Muscle layer of colon (tissue), 2 donors: Measurements from ENCODE around the gene CRB1.

Experiments used
- H3K27ac ChIP-seq: one replicate; pipeline ENCODE4 v1.7.0; 2013; ENCODE audit warnings: low read depth, mild to moderate bottlenecking, low read length, moderate library complexity
- H3K27me3 ChIP-seq, 2 donors: one replicate each; pipeline ENCODE4 v1.7.0; 2013; ENCODE audit warnings: low read length in 2 of 2, mild to moderate bottlenecking in 2 of 2; ENCODE audit not compliant: insufficient read depth in 2 of 2, control insufficient read depth in 1 of 2
- H3K36me3 ChIP-seq: one replicate; pipeline ENCODE4 v1.7.0; 2013; ENCODE audit warnings: mild to moderate bottlenecking, low read length; ENCODE audit not compliant: insufficient read depth
- H3K4me1 ChIP-seq: one replicate; pipeline ENCODE4 v1.7.0; 2013; ENCODE audit warnings: mild to moderate bottlenecking, low read length; ENCODE audit not compliant: insufficient read depth
- H3K4me3 ChIP-seq, 2 donors: one replicate each; pipeline ENCODE4 v1.7.0; 2013; ENCODE audit warnings: low read length in 2 of 2, low read depth in 1 of 2, mild to moderate bottlenecking in 1 of 2, moderate library complexity in 1 of 2
- H3K9ac ChIP-seq: one replicate; pipeline ENCODE4 v1.7.0; 2013; ENCODE audit warnings: low read length
- H3K9me3 ChIP-seq: one replicate; pipeline ENCODE4 v1.7.0; 2013; ENCODE audit warnings: mild to moderate bottlenecking, low read length
- donor health status: abdominal sarcoma.
- donor health status: Adenocarcinoma of cecum.

Gene CRB1

DNA sequence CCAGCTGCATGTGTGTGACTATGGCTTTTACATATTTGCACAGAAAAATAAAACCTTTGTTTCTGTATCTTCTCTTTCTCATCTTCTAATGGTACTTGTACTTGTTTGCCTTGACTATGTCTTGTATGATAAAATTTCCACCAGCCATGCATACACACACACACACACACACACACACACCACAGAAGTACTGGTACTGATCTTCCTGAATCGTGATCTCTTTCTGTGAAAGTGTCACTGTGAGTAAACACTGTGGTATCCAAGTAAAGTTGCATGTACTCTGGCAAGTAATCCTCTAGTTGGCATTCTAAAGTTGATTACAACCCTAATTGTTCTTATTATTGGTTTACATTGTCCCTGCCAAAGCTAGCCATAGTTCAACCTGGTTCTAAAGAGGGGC is 176.7 kb downstream of the CRB1 start:
- no peak overlapping the region for H3K27ac ChIP-seq
- no peaks in the 10 kb centered on the region for H3K36me3 ChIP-seq
- H3K9ac ChIP-seq: no peak overlapping the region
- no peaks in the 10 kb centered on the region for H3K4me1 ChIP-seq
- no peaks in the 10 kb centered on the region for H3K27me3 ChIP-seq
- no peaks in the 10 kb centered on the region for H3K9me3 ChIP-seq
- H3K4me3 ChIP-seq: no peak overlapping the region

DNA sequence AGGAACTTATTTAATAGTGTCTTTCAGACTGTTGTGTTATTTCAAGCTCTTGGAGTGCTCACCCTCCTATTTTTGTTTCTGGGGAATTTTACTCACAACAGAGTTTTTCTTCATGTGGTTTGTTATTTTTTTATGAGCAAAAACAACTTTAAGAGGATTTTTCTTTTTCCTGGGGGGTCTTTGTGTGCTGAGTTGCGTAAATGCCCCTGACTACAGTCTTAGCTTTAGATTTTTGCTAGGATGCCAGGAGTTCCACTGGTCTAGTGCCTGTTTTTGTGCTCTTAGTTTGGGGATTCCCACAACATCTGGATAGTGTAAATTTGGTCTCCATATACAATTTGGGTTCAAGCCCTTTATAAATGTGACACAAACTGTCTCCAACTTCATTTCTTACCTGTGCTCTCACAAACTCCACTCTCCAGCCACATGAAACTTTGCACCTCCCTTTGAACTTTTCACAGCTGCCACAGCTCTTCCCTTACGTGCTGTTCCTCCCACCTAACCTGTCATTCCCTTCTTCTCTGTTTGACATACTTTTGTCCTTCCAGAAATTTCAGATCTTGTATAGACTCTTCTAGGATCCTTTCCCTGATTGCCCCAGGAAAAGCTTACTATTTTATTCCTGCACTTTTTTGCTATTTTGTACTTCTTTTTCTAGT is 180.2 kb downstream of the CRB1 start:
- Histone ChIP-seq H3K4me3 (no peak overlapping the region), H3K27me3 (no peaks in the 10 kb centered on the region), H3K9me3 (no peaks in the 10 kb centered on the region), H3K9ac (no peak overlapping the region), H3K4me1 (no peaks in the 10 kb centered on the region), H3K36me3 (no peaks in the 10 kb centered on the region), H3K27ac (no peak overlapping the region)

DNA sequence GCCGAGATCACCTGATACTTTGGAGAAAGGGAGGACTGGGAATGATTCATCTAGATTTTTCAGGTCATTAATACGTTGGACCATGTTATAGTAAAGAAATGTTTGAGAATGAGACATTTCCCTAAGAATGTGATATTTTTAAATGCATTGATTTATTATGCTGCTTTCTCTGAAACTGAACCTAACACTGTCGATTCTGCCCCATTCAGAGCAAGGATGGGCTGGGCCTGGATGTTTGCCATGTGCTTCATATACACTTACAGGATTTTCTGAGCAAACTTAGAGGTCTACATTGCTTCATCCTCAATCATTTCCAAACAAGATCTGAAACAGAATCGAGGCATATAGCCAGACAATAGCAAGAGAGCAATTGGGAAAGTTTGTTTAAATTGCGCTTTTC is 183.3 kb downstream of the CRB1 start:
- H3K36me3 ChIP-seq: no peaks in the 10 kb centered on the region
- H3K9me3 ChIP-seq: no peaks in the 10 kb centered on the region
- H3K27me3 ChIP-seq: no peaks in the 10 kb centered on the region
- no peak overlapping the region for H3K4me3 ChIP-seq
- H3K9ac ChIP-seq: no peak overlapping the region
- no peaks in the 10 kb centered on the region for H3K4me1 ChIP-seq
- no peak overlapping the region for H3K27ac ChIP-seq

DNA sequence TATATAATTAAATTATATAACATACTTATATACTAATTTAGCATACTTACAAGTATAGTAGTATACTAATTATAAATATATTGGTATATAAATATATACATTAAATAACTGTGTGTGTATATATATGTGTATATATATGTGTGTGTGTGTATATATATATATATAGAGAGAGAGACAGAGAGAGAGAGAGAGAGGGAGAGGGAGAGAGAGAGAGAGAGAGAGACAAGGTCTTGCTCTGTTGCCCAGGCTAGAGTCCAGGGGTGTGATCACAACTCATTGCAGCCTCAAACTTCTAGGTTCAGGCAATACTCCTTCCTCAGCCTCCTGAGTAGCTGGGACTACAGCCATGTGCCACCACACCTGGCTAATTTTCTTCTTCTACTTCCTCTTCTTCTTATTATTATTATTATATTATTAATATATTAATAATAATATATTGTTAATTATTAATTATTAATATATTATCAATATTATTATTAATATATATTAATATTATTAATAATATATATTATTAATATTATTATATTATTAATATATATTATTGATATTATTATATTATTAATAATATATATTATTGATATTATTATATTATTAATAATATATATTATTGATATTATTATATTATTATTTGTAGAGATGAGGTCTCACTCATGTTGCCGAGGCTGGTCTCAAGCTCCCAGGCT is 185.5 kb downstream of the CRB1 start:
- no peak overlapping the region for H3K9ac ChIP-seq
- H3K4me1 ChIP-seq: no peaks in the 10 kb centered on the region
- no peaks in the 10 kb centered on the region for H3K36me3 ChIP-seq
- H3K9me3 ChIP-seq: no peaks in the 10 kb centered on the region
- no peak overlapping the region for H3K4me3 ChIP-seq
- no peaks in the 10 kb centered on the region for H3K27me3 ChIP-seq
- no peak overlapping the region for H3K27ac ChIP-seq

DNA sequence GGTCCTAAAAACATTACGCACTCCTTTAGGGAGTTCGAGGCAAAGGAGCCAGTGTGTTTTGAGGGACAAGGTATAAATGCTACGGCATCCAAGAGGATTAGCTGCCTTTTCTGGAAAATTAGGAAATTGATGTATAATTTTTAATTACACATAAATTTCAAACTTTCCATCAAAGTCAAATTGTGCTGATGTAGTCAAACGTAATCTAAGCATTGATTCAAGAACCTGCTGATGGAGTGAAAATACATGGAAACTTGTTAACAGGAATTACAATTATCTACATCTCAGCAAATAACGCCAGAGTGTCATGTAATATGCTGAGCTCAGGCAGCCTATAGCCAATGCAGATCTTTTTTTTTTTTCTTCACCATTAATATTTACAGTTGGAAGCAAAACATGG is 194.5 kb downstream of the CRB1 start:
- Histone ChIP-seq H3K27ac (no peak overlapping the region), H3K9ac (no peak overlapping the region), H3K9me3 (no peaks in the 10 kb centered on the region), H3K4me3 (no peak overlapping the region), H3K4me1 (no peaks in the 10 kb centered on the region), H3K36me3 (no peaks in the 10 kb centered on the region), H3K27me3 (no peaks in the 10 kb centered on the region)

DNA sequence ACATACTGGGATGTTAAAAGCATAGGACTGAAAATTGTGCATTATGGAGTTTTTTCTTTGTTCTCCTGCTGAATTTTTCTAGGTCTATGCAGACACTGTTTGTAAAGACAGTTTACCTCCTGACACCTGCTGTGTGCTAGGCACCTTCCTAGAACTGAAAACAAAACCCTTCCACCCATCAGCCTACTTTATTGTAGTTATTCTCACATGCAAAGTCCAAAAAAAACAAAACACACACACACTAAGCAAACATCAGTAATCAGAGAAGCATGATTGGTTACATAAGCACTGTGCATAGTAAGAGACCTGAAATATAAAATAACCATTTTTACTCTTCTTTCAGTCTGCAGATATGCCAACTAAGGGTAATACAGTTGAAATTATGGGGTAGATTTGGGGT is 195.1 kb downstream of the CRB1 start:
- H3K9me3 ChIP-seq: no peaks in the 10 kb centered on the region
- H3K27ac ChIP-seq: no peak overlapping the region
- no peaks in the 10 kb centered on the region for H3K36me3 ChIP-seq
- H3K4me3 ChIP-seq: no peak overlapping the region
- no peak overlapping the region for H3K9ac ChIP-seq
- no peaks in the 10 kb centered on the region for H3K4me1 ChIP-seq
- no peaks in the 10 kb centered on the region for H3K27me3 ChIP-seq

DNA sequence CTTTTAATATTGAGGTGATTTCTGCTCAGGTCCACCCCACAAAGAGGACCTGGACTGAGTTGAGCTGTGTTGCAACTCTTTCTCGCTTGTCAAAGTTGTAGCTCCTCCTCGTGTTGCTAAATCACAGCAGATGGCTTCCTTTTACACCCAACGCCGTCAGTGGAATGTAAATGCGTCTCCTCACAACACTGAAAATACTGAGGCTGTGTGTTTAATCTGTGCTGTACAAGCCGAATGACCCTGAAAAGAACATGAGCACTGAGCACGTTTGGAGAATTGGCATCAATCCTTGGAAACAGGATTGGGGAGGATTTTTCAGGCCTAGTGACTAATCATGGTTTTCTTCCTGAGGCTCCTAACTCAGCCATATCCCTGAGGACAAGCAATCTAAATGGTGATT is 196.0 kb downstream of the CRB1 start:
- H3K9ac ChIP-seq: no peak overlapping the region
- H3K27ac ChIP-seq: no peak overlapping the region

DNA sequence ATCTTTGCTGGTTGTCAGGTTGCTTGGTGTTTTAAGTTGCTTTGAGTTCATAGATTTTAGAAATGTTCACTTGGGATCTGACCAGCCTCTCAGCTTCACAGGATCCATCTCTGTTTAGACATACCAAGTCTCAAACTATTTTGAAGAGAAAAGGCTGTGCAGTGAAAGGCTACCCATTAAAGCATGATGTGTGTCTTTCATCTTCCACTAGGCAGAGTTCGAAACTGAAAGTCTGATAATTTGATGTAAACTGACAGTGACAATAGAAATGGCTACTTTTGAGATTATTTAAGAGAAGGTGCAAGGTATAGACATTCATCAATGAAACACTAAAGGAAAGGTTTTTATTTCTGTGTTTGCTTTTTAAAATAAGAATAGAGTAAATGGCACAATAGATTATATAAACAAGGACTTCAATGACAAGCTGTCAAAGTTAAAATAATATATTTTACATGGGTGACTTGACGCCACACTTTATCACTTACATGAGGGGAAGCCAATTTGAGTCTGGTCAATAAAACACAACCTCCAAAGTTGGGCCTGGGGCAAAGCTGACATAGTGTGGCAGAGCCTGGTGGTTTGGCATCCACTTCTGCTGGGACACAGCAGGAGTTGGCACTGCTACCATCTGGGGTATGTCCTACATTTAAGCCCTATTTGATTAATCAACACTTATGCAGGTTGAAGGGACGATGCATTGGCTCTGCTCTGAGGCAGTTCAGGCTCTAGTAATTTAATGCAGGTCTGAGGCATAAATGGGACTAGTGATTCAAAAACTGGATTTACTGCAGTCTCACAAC is 197.7 kb downstream of the CRB1 start:
- Histone ChIP-seq H3K9me3 (no peaks in the 10 kb centered on the region), H3K27me3 (no peaks in the 10 kb centered on the region), H3K27ac (no peak overlapping the region), H3K9ac (no peak overlapping the region), H3K4me1 (no peaks in the 10 kb centered on the region), H3K4me3 (no peak overlapping the region), H3K36me3 (no peaks in the 10 kb centered on the region)

More for the DNA sequence above, 196.0 kb downstream of the CRB1 start:
- Histone ChIP-seq H3K4me3 (no peak overlapping the region), H3K27me3 (no peaks in the 10 kb centered on the region), H3K4me1 (no peaks in the 10 kb centered on the region), H3K36me3 (no peaks in the 10 kb centered on the region), H3K9me3 (no peaks in the 10 kb centered on the region)

DNA sequence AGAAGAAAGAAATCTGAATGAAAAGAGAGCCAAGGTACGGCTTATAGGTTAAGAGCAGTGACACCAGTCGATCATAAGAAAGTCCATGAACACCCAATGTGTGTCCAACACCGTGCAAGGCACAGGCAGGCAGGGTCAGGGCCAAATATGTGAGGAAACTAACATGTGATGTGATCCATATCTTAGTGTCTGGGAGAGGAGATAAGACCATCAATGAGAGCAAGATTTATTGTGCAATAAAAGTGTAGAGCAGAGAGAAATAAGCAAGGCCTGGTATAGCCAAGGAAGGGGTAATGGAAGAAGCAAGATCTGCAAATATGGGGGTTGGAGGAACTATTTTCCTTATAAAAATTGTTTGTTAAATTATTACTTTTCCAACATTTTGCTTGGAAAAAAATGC is 198.8 kb downstream of the CRB1 start:
- H3K9ac ChIP-seq: no peak overlapping the region
- H3K9me3 ChIP-seq: no peaks in the 10 kb centered on the region
- no peak overlapping the region for H3K4me3 ChIP-seq
- H3K27ac ChIP-seq: no peak overlapping the region
- H3K36me3 ChIP-seq: no peaks in the 10 kb centered on the region
- H3K4me1 ChIP-seq: no peaks in the 10 kb centered on the region
- H3K27me3 ChIP-seq: no peaks in the 10 kb centered on the region

DNA sequence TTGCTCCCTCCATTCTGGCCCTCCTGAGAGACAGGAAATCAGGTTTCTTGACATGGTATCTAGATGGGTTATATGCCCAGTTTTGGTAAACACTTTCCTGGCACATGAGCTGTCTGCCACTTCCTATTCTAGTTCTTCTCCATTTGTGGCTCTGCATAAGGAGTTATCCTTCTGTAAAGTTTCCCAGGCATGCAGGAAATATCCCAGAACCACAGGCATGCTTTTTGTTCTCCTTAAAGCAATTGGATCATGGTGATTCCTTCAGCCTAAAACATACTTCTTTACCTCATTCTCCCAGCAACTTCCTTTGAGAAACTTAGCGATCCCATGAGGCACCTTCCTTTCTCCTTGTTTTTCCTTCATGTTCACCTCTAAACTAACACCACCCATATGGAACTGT is 199.8 kb downstream of the CRB1 start:
- no peak overlapping the region for H3K27ac ChIP-seq
- H3K9ac ChIP-seq: no peak overlapping the region
- no peaks in the 10 kb centered on the region for H3K27me3 ChIP-seq
- H3K36me3 ChIP-seq: no peaks in the 10 kb centered on the region
- H3K9me3 ChIP-seq: no peaks in the 10 kb centered on the region
- H3K4me1 ChIP-seq: no peaks in the 10 kb centered on the region
- no peak overlapping the region for H3K4me3 ChIP-seq

DNA sequence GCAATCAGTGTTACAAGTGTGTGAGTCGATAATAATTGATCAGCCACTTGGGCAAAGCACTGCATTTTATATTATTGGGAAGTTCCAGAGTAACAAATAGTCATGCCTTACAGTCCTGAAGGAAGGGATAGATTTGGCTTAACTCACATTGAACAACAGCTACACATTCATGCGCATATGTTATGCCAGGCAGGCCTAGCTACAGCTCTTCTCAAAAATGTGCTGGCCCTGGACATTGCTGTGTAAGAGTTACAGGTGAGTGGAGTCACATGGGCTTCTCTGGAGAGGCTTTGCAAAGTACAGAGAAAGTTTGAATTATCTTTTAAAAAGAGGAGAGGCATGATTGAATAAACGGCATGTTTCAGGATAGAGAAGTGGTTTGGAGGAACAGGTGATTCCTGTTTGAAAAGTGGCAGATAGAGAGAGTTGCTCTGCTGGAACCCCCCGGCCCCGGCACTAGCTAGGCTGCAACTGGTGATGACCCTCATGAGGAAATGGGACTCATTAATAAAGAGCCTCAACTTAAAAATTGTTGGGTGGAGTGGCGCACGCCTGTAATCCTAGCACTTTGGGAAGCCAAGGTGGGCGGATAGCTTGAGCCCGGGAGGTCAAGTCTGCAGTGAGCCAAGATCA is 200.6 kb downstream of the CRB1 start:
- Histone ChIP-seq H3K4me3 (no peak overlapping the region), H3K36me3 (no peaks in the 10 kb centered on the region), H3K9ac (no peak overlapping the region), H3K27me3 (no peaks in the 10 kb centered on the region), H3K9me3 (no peaks in the 10 kb centered on the region), H3K4me1 (no peaks in the 10 kb centered on the region), H3K27ac (no peak overlapping the region)
